Glutamatergic neuron (in vitro differentiated cells): Measurements from ENCODE around the gene PMP22. TPM values are rescaled to one million over a fixed set of nuclear protein-coding genes. Genes with fewer than 3 reads are reported as not detected.
A peak's percentile ranks its signal among the peaks of the same experiment; 100 is the strongest.

Experiments used
- DNase-seq: peaks from one replicate; pipeline ENCODE4 v3.0.0; 2022
- H3K27ac Mint-ChIP-seq: one replicate; pipeline ENCODE4 v1.8.0; 2020; ENCODE audit warnings: mild to moderate bottlenecking, mixed read lengths, inconsistent platforms; ENCODE audit not compliant: unreplicated experiment
- H3K27me3 Mint-ChIP-seq: one replicate; pipeline ENCODE4 v1.8.0; 2020; ENCODE audit warnings: mild to moderate bottlenecking, moderate library complexity, mixed read lengths, inconsistent platforms; ENCODE audit not compliant: unreplicated experiment
- H3K36me3 Mint-ChIP-seq: one replicate; pipeline ENCODE4 v1.8.0; 2020; ENCODE audit warnings: mild to moderate bottlenecking, mixed read lengths, inconsistent platforms; ENCODE audit not compliant: unreplicated experiment
- H3K4me1 Mint-ChIP-seq: one replicate; pipeline ENCODE4 v1.8.0; 2020; ENCODE audit warnings: mild to moderate bottlenecking, low read depth, mixed read lengths, inconsistent platforms; ENCODE audit not compliant: unreplicated experiment
- H3K4me3 Mint-ChIP-seq: one replicate; pipeline ENCODE4 v1.8.0; 2020; ENCODE audit warnings: mild to moderate bottlenecking, mixed read lengths, inconsistent platforms; ENCODE audit not compliant: unreplicated experiment
- H3K9me3 Mint-ChIP-seq: one replicate; pipeline ENCODE4 v1.8.0; 2020; ENCODE audit warnings: mild to moderate bottlenecking, moderate library complexity, mixed read lengths, inconsistent platforms; ENCODE audit not compliant: unreplicated experiment
- CTCF ChIP-seq: fragments of 200-600 bp; sonication (generic); IDR thresholded peaks from one replicate; pipeline ENCODE4 v1.5.0; 2021; ENCODE audit not compliant: partially characterized antibody, unreplicated experiment
- total RNA-seq: library from RNA; stranded (reverse); fragmentation: NEBNext Ultra II Directional; extraction: Animal tissue kit (Norgen Biotek cat#: 25700); gene quantifications from one replicate; pipeline ENCODE4 v1.2.1, GENCODE V29; 2021; ENCODE audit not compliant: unreplicated experiment

The PMP22 gene
- total RNA-seq, 1 donor from 2014 or later = 0.56 TPM

GRCh38 chr17:15262291-15263205 lies 2.6 kb downstream of the PMP22 start:
- no peak for TF ChIP-seq CTCF
- Mint-ChIP-seq H3K27me3 (peaks cover 10% of the 10 kb centered on the region), H3K27ac (no peak overlapping the region), H3K36me3 (no peaks in the 10 kb centered on the region), H3K9me3 (peaks cover 3% of the 10 kb centered on the region), H3K4me3 (peak overlapping the region; percentile 94), H3K4me1 (no peaks in the 10 kb centered on the region)
- DNase-seq = peak; percentile 59

- TF ChIP-seq CTCF = no peak
- no peaks in the 10 kb centered on the region for H3K36me3 Mint-ChIP-seq
- no peak for DNase-seq
- H3K4me1 Mint-ChIP-seq = no peaks in the 10 kb centered on the region
- peak overlapping the region; percentile 94 for H3K4me3 Mint-ChIP-seq
- H3K27me3 Mint-ChIP-seq = peaks cover 10% of the 10 kb centered on the region
- H3K9me3 Mint-ChIP-seq = peaks cover 3% of the 10 kb centered on the region
- no peak overlapping the region for H3K27ac Mint-ChIP-seq
Observed at GRCh38 chr17:15261802-15262290, 3.3 kb downstream of the PMP22 start.

- peak; percentile 56 for DNase-seq
- H3K9me3 Mint-ChIP-seq = peaks cover 3% of the 10 kb centered on the region
- peak overlapping the region; percentile 80 for H3K4me3 Mint-ChIP-seq
- H3K36me3 Mint-ChIP-seq = no peaks in the 10 kb centered on the region
- H3K4me1 Mint-ChIP-seq = no peaks in the 10 kb centered on the region
- H3K27ac Mint-ChIP-seq = no peak overlapping the region
- peaks cover 10% of the 10 kb centered on the region for H3K27me3 Mint-ChIP-seq
- TF ChIP-seq CTCF = no peak
Observed at GRCh38 chr17:15261258-15261801, 3.8 kb downstream of the PMP22 start.

GRCh38 chr17:15260376-15261257 lies 4.5 kb downstream of the PMP22 start:
- Mint-ChIP-seq H3K27ac (no peak overlapping the region), H3K4me3 (peak overlapping the region; percentile 87), H3K4me1 (no peaks in the 10 kb centered on the region), H3K36me3 (no peaks in the 10 kb centered on the region), H3K27me3 (peaks cover 9% of the 10 kb centered on the region), H3K9me3 (peaks cover 3% of the 10 kb centered on the region)
- TF ChIP-seq CTCF = peak; percentile 81
- DNase-seq = peak; percentile 88
